ENCODE data around the gene OR2T10.

GRCh38 chr1:248593226-248593625 lies 4.3 kb downstream of the OR2T10 start:
- TF ChIP-seq CTCF (conservative IDR thresholded peaks at IDR 0.05 in 1 of 2, IDR thresholded peaks at IDR 0.05 in 1 of 2; ENCODE audit: extremely low read depth in 1 of 2, insufficient read depth in 1 of 2, low read depth in 1 of 2, low read length in 2 of 2) (no peak), EZH2 (IDR thresholded peaks at IDR 0.05; ENCODE audit: borderline replicate concordance, low read length) (no peak)

Data from mammary epithelial cell (primary cell).